Measurements from ENCODE around the gene PACS1. TPM values are rescaled to one million over a fixed set of nuclear protein-coding genes. Genes with fewer than 3 reads are reported as not detected.

PACS1 gene
- total RNA-seq, 2 experiments from 2014 or later, result 179 to 183 TPM

DNA sequence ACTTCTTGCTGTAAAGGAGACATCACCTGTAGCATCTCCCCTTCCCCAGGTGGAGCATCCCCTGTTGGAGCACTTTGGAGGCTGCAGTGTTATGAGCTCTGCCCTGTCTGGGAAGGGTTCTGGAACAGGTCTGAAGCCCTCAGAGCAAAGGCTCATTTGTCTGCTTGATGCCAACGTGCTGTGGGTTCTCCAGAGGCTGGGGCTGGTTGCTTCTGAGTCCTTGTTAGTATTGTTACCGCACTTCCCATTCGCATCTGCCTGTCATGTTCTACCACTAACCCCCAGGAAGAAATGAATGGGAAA, 73.1 kb downstream of the PACS1 start:
- no peak for ATAC-seq (ENCODE audit: poor library complexity)
- H3K36me3 Mint-ChIP-seq (ENCODE audit: low read depth), result peaks cover 37% of the 10 kb centered on the region
- no peak overlapping the region for H3K4me3 ChIP-seq (ENCODE audit: low read length)
- H3K27ac Mint-ChIP-seq, result peak overlapping the region; percentile 6
- peaks cover 4% of the 10 kb centered on the region for H3K36me3 ChIP-seq (ENCODE audit: insufficient read depth, low read length)
- no peak for DNase-seq
- H3K4me1 Mint-ChIP-seq (ENCODE audit: low read depth), result peaks cover 59% of the 10 kb centered on the region
- peaks cover 16% of the 10 kb centered on the region for H3K4me1 ChIP-seq (ENCODE audit: insufficient read depth, low read length)
- TF ChIP-seq, protein P1, sequence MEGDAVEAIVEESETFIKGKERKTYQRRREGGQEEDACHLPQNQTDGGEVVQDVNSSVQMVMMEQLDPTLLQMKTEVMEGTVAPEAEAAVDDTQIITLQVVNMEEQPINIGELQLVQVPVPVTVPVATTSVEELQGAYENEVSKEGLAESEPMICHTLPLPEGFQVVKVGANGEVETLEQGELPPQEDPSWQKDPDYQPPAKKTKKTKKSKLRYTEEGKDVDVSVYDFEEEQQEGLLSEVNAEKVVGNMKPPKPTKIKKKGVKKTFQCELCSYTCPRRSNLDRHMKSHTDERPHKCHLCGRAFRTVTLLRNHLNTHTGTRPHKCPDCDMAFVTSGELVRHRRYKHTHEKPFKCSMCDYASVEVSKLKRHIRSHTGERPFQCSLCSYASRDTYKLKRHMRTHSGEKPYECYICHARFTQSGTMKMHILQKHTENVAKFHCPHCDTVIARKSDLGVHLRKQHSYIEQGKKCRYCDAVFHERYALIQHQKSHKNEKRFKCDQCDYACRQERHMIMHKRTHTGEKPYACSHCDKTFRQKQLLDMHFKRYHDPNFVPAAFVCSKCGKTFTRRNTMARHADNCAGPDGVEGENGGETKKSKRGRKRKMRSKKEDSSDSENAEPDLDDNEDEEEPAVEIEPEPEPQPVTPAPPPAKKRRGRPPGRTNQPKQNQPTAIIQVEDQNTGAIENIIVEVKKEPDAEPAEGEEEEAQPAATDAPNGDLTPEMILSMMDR (IDR thresholded peaks at IDR 0.05), result no peak
- no peak overlapping the region for H3K4me3 Mint-ChIP-seq
- ChIA-PET CTCF (no interaction called here), POLR2A (no interaction called here)
- H3K27me3 ChIP-seq (ENCODE audit: control insufficient read depth in 1 of 2, insufficient read depth in 2 of 2, low read length in 2 of 2), result no peaks in the 10 kb centered on the region
- H3K9me3 Mint-ChIP-seq, result no peaks in the 10 kb centered on the region
- no peak overlapping the region for H3K27ac ChIP-seq (ENCODE audit: low read depth in 1 of 2, low read length in 2 of 2)
- intact Hi-C loops (cut with DNase I, micrococcal nuclease), result no loop called here
- no peaks in the 10 kb centered on the region for H3K9me3 ChIP-seq (ENCODE audit: control insufficient read depth in 1 of 2, insufficient read depth in 1 of 2, low read length in 2 of 2)
- no peaks in the 10 kb centered on the region for H3K27me3 Mint-ChIP-seq

DNA sequence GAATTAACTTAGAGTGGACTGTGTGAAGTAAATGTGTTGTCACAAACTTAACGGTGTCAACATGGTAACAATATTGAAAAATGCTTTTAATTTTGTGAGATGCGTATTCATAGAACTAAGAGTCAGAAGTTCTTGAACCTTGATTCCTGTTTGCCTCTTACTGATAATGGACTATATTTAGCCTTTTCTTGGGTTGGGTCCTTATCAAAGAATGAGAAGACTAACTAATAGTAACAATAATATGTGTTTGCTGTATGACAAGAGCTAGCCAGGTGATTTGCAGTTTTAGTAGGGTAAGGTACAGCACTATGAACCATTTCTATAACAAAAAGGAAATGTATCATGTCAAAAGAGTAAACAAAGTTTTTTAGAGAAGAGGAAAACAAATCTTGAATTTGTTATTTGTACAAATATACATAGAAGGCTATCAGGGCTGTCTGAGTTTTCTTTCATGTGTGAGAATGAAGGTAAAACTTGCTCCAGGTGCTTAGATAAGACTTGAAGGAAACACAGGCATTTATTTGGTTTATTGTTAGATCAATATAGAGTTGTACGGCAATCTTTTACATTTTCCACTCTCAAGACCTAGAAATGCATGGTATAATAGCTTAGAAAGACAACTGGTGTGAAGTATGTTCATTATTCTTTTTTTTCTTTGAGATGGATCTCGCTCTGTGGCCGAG, 74.1 kb downstream of the PACS1 start:
- H3K9me3 Mint-ChIP-seq, result no peaks in the 10 kb centered on the region
- CTCF ChIA-PET, result interaction anchor here (0.8 kb wide), 1 partner anchor 19 kb away, joined by 4 read pairs; no protein-coding TSS in a partner anchor
- DNase-seq, result no peak
- H3K27ac Mint-ChIP-seq, result peak overlapping the region; percentile 55
- Histone ChIP-seq H3K27ac (ENCODE audit: low read depth in 1 of 2, low read length in 2 of 2) (no peak overlapping the region), H3K27me3 (ENCODE audit: control insufficient read depth in 1 of 2, insufficient read depth in 2 of 2, low read length in 2 of 2) (no peaks in the 10 kb centered on the region), H3K9me3 (ENCODE audit: control insufficient read depth in 1 of 2, insufficient read depth in 1 of 2, low read length in 2 of 2) (no peaks in the 10 kb centered on the region), H3K4me1 (ENCODE audit: insufficient read depth, low read length) (peaks cover 16% of the 10 kb centered on the region), H3K36me3 (ENCODE audit: insufficient read depth, low read length) (peaks cover 4% of the 10 kb centered on the region), H3K4me3 (ENCODE audit: low read length) (no peak overlapping the region)
- peaks cover 59% of the 10 kb centered on the region for H3K4me1 Mint-ChIP-seq (ENCODE audit: low read depth)
- no peak for ATAC-seq (ENCODE audit: poor library complexity)
- peaks cover 37% of the 10 kb centered on the region for H3K36me3 Mint-ChIP-seq (ENCODE audit: low read depth)
- no peaks in the 10 kb centered on the region for H3K27me3 Mint-ChIP-seq
- TF ChIP-seq, protein P1 (IDR thresholded peaks at IDR 0.05), result no peak
- POLR2A ChIA-PET, result no interaction called here
- intact Hi-C loops (cut with DNase I, micrococcal nuclease), result no loop called here
- H3K4me3 Mint-ChIP-seq, result peak overlapping the region; percentile 0

GRCh38 chr11:66146074-66146473, 76.0 kb downstream of the PACS1 start:
- peaks cover 43% of the 10 kb centered on the region for H3K36me3 Mint-ChIP-seq (ENCODE audit: low read depth)
- ChIA-PET CTCF (no interaction called here), POLR2A (no interaction called here)
- TF ChIP-seq, protein P1 (IDR thresholded peaks at IDR 0.05), result no peak
- Histone ChIP-seq H3K27ac (ENCODE audit: low read depth in 1 of 2, low read length in 2 of 2) (no peak overlapping the region), H3K27me3 (ENCODE audit: control insufficient read depth in 1 of 2, insufficient read depth in 2 of 2, low read length in 2 of 2) (no peaks in the 10 kb centered on the region), H3K4me3 (ENCODE audit: low read length) (no peak overlapping the region), H3K36me3 (ENCODE audit: insufficient read depth, low read length) (no peaks in the 10 kb centered on the region), H3K4me1 (ENCODE audit: insufficient read depth, low read length) (peaks cover 13% of the 10 kb centered on the region), H3K9me3 (ENCODE audit: control insufficient read depth in 1 of 2, insufficient read depth in 1 of 2, low read length in 2 of 2) (no peaks in the 10 kb centered on the region)
- H3K9me3 Mint-ChIP-seq, result no peaks in the 10 kb centered on the region
- intact Hi-C loops (cut with DNase I, micrococcal nuclease), result no loop called here
- ATAC-seq (ENCODE audit: poor library complexity) (no peak), DNase-seq (no peak)
- no peak overlapping the region for H3K27ac Mint-ChIP-seq
- H3K27me3 Mint-ChIP-seq, result no peaks in the 10 kb centered on the region
- peaks cover 59% of the 10 kb centered on the region for H3K4me1 Mint-ChIP-seq (ENCODE audit: low read depth)
- no peak overlapping the region for H3K4me3 Mint-ChIP-seq

All from CD4-positive, alpha-beta T cell (primary cell).